DMS79 (cell line): Measurements from ENCODE around the gene CFAP54.
"Not testable (repeated sequence)": the region's sequence is repeated elsewhere in the genome, so short reads cannot be mapped to it uniquely, and the experiment has no call there.

Experiments
- DNase-seq: peaks from one replicate; lab custom pipeline; 2025; lab: John Stamatoyannopoulos, UW

Gene CFAP54

GRCh38 chr12:96478011-96478410 lies 11.4 kb upstream of the CFAP54 start:
- DNase-seq, result no peak

GRCh38 chr12:96482086-96482485 lies 7.3 kb upstream of the CFAP54 start:
- no peak for DNase-seq

DNA sequence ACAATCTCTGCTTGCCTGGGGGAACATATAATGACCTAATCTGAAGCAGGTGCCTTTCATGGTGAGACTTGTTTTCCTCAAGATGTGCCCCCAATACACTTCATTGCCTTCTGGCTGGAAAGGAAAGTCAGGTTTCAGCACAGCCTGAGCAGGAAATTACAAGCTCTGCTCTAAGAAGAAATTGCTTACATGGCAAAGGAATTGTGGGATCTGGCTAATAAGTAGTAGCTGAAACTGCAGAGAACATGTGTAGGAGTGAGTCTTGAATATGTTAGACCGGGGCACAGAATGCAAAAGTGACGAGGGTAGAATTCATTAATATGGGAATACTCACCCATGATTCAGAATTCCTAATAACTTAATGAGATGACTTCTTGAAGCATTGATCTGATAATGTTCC lies 6.3 kb upstream of the CFAP54 start:
- no peak for DNase-seq

GRCh38 chr12:96486751-96487613 lies 2.4 kb upstream of the CFAP54 start:
- no peak for DNase-seq

- DNase-seq, result no peak
Measured at GRCh38 chr12:96487634-96488033, 1.7 kb upstream of the CFAP54 start.

DNA sequence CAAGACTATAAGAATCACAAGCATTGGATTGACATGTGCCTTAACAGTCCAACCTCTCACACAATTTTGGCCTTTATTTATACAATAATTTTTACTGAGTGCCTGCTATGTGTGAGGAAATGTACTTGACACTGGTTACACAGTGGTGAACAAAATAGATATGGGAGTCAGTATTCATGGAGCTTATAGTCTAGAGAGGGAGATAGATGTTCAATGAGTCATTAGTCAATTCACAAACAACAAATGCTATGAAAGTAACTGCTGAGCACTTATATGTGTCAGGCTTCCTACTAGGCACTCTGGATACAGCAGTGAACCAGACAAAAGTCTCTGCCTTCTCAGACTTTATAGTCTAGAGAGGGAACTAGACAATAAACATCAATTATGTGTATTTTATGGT lies 3.7 kb downstream of the CFAP54 start:
- no peak for DNase-seq

DNA sequence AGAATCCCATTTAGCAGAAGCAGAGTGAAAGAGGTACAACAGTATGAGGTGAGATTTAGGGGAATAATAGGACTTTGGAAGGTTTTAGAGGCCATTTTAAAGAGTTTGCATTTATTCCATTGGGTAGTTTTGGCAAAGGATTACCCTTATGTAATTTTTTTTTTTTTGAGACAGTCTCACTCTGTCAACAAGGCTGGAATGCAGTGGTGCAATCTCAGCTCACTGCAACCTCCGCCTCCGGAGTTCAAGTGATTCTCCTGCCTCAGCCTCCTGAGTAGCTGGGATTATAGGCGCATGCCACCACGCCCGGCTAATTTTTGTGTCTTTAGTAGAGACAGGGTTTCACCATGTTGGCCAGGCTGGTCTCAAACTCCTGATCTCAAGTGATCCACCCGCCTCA lies 4.8 kb downstream of the CFAP54 start:
- not testable (repeated sequence) for DNase-seq

DNA sequence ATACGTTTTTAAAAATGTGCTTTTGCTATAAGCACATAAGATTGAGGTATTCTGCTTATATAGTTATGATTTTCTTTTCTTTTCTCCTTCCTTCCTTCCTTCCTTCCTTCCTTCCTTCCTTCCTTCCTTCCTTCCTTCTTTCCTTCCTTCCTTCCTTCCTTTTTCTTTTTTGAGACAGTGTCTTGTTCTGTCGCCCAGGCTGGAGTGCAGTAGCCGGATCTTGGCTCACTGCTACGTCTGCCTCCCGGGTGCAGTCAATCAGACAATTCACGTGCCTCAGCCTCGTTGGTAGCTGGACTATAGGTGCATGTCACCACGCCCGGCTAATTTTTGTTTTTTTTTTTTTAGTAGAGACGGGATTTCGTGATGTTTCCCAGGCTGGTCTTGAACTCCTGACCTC lies 5.8 kb downstream of the CFAP54 start:
- no peak for DNase-seq

DNA sequence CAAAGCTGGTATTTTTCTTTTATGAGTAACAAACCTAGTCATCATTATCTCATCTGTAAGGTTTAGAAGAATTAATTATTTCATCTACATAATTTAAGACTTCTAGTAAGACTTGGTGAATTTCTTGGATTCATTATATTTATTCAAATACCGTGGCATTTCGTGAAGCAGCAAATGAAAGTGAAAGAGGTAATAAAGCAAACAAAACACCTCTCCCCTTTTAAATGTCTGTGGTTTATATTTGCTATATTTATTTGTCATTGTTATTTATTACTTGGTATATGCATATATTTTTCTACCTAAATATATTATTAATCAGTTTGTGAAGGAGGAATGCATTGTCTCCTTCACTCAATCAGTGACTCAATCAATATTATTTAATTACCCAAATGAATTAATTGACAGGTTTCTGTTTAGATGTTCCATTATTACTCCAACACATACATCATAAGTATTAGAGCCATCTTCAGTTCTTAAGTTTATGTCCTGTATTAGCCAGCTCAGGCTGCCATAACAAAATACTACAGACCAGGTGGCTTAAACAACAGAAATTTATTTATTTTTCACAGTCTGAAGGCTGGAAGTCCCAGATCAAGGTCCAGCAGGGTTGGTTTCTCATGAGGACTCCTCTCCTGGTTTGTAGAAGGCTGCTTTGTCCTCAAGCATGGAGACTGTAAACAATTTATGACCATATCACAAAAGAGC lies 6.6 kb downstream of the CFAP54 start:
- no peak for DNase-seq

GRCh38 chr12:96496944-96497343 lies 7.6 kb downstream of the CFAP54 start:
- no peak for DNase-seq

DNA sequence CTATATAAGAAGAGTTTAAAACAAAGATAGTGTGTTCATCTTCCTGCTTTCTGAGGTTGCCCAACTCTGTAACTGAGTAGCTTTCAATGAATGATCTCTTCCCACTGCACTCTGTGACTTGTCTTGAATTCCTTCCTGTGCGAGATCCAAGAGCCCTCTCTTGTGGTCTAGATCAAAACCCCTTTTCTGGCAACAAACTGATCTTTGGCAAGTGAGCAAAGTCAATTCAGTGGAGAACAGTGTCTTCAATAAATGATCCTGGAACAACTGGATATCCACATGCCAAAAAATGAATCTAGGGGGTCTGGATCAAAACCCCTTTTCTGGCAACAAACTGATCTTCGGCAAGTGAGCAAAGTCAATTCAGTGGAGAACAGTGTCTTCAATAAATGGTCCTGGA lies 8.5 kb downstream of the CFAP54 start:
- no peak for DNase-seq

- DNase-seq, result no peak
Measured at GRCh38 chr12:96500693-96501092, 11.3 kb downstream of the CFAP54 start.

DNA sequence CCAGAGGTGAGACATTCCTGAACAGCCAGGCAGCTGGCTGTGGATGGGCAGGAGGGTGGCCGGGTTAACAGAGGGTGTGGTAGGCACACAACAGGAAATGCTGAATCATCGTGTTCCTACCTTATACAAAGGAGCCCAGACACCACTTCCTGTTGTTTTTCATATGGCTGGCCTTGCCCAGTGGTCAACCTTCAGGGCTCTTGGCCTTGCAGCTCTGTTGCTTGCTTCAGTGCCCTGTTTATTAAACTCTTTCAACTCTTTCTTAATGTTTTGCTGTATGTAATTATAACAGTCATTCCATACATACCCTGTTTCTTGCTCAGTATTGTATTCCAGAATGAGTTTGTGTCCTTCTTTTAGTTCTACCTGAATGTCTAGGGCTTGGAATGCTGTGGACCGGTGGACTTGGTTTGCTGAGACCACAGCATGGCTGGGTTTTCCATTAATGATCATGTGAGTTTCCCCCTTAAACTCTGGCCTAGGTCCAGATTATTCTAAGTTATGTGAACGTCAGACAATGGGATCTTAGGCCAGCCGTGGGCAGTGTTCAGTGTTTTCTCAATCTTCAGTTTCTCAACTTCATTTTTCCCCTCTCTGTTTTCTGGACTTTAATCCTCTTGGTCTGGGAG lies 11.9 kb downstream of the CFAP54 start:
- DNase-seq, result no peak

GRCh38 chr12:96501908-96502307 lies 12.5 kb downstream of the CFAP54 start:
- DNase-seq, result no peak

DNA sequence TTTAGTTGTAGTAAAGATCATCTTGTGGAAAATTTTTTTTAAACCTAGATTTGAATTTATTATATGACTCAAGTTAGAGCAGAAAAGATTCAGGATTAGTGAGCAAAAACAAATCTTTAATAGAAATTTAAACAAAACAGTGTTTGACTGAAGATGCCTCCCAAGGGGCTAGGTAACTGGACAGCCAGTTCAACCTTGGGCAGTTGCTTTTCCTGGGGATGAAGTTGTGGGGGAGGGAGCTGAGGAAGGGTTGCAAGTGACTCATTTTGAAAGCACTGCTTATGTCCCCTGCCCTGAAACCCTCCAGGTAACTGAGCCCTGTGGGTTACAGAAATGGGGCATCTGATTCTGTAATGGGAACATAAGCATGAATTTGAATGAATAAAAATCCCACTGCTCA lies 13.1 kb downstream of the CFAP54 start:
- DNase-seq, result no peak

DNA sequence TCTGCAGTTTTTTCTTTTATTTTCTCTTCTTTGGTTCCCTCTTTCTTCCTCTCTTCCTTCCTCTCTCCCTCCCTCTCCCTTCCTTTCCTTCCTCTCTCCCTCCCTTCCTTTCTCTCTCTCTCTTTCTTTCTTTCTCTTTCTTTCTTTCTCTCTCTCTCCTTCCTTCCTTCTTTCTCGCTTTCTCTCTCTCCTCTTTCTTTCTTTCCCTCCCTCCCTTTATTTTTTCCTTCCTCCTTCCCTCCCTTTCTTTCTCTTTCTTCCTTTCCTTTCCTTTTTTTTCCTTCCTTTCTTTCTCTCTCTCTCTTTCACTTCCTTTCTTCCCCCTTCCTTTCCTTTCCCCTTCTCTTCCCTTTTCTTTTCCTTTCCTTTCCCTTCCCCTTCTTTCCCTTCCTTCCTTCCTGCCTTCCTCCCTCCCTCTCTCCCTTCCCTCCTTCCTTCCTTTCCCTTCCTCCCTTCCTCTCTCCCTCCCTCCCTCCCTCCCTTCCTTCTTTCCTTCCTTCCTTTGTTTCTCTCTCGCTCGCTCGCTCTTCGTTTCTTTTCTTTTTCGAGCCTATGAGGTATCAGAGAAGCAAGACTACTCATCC lies 13.7 kb downstream of the CFAP54 start:
- DNase-seq, result no peak

GRCh38 chr12:96503976-96504375 lies 14.6 kb downstream of the CFAP54 start:
- DNase-seq, result no peak

GRCh38 chr12:96506776-96507175 lies 17.4 kb downstream of the CFAP54 start:
- no peak for DNase-seq

GRCh38 chr12:96510306-96510764 lies 21.0 kb downstream of the CFAP54 start:
- no peak for DNase-seq

GRCh38 chr12:96513166-96513565 lies 23.8 kb downstream of the CFAP54 start:
- no peak for DNase-seq

GRCh38 chr12:96513681-96514080 lies 24.3 kb downstream of the CFAP54 start:
- no peak for DNase-seq

GRCh38 chr12:96514328-96514727 lies 25.0 kb downstream of the CFAP54 start:
- peak; percentile 3 for DNase-seq
